Measurements from ENCODE around the gene FSIP1.

The FSIP1 gene

GRCh38 chr15:39687965-39688364 is 94.7 kb downstream of the FSIP1 start:
- TF ChIP-seq CTCF (IDR thresholded peaks at IDR 0.05; ENCODE audit: low read depth, low read length): no peak
- DNase-seq (ENCODE audit: extremely low read depth, low read depth): no peak

DNA sequence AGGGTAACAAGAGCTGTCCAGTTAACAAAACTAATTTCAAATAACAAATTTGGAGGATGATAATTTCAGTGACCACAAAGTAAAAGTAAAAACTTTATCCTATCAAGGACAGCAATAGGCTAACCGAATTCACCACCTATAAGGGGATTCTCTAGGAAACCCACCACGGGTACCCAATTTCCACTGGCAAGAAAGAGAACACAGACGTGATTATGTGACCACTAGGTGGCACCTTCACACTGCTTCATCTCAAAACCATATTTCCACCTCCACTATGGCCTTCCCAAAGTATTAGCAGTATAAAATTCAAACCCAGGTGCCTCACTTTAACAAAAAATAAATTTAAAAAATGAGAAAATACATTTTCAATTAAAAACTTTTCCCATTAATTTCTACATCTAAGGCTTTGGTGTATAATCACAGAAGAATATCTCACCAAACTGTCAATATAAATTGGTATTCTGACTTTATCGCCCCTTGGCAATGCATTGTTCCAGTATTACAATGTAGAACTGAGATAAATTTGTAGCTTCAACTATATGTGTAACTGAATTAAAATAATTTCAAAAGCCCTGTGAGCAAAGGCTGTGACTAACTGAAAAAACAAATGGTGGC is 96.5 kb downstream of the FSIP1 start:
- DNase-seq (ENCODE audit: extremely low read depth, low read depth): peak; percentile 24
- TF ChIP-seq CTCF (IDR thresholded peaks at IDR 0.05; ENCODE audit: low read depth, low read length): peak; percentile 63

GRCh38 chr15:39685367-39685766 is 97.3 kb downstream of the FSIP1 start:
- no peak for DNase-seq (ENCODE audit: extremely low read depth, low read depth)
- no peak for TF ChIP-seq CTCF (IDR thresholded peaks at IDR 0.05; ENCODE audit: low read depth, low read length)

GRCh38 chr15:39684233-39684632 is 98.4 kb downstream of the FSIP1 start:
- DNase-seq (ENCODE audit: extremely low read depth, low read depth): no peak
- no peak for TF ChIP-seq CTCF (IDR thresholded peaks at IDR 0.05; ENCODE audit: low read depth, low read length)

DNA sequence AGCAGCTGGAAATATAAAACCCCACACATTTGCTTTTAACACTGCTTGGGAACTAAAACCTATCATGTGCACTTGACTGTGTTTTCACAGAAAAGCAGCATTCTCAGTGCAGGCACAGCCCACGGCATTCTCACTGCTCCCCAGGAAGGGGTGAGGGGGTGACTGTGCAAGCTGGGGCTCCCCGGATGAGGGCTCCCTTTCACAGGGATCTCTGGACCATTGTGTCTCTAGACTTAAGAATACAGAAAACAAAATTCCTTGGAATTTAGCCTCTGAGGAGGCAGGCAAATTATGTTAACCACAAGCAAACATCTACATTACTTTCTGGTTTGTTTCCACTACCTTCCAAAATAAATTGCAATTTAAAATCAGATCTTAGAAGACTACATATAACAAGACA is 100.3 kb downstream of the FSIP1 start:
- DNase-seq (ENCODE audit: extremely low read depth, low read depth): no peak
- no peak for TF ChIP-seq CTCF (IDR thresholded peaks at IDR 0.05; ENCODE audit: low read depth, low read length)

- peak; percentile 18 for DNase-seq (ENCODE audit: extremely low read depth, low read depth)
- no peak for TF ChIP-seq CTCF (IDR thresholded peaks at IDR 0.05; ENCODE audit: low read depth, low read length)
These were observed 101.8 kb downstream of the FSIP1 start for GRCh38 chr15:39680868-39681267.

GRCh38 chr15:39672666-39673065 is 110.0 kb downstream of the FSIP1 start:
- no peak for DNase-seq (ENCODE audit: extremely low read depth, low read depth)
- no peak for TF ChIP-seq CTCF (IDR thresholded peaks at IDR 0.05; ENCODE audit: low read depth, low read length)
